CD4-positive, CD25-positive, alpha-beta regulatory T cell (primary cell): ENCODE measurements around the gene SLC35E3. TPM values are rescaled to one million over a fixed set of nuclear protein-coding genes. Genes with fewer than 3 reads are reported as not detected.

Experiments used
- ATAC-seq, 2 donors: fragments of 150-1000 bp; cut with Tn5 transposase; one replicate each; pipeline ENCODE4 v1.10.0; 2021; ENCODE audit warnings: low read depth in 2 of 2, moderate number of reproducible peaks in 2 of 2, moderate library complexity in 1 of 2
- DNase-seq, 3 donors: peaks; one replicate each; pipeline versions ENCODE4 v3.0.0 to v3.0.0-alpha.2; 2012 to 2022; ENCODE audit warnings: mixed read lengths in 1 of 3
- H3K27ac ChIP-seq: one replicate; pipeline ENCODE4 v1.7.0; 2013; ENCODE audit warnings: mild to moderate bottlenecking, low read length; ENCODE audit not compliant: insufficient read depth, poor library complexity, severe bottlenecking
- H3K27me3 ChIP-seq: one replicate; pipeline ENCODE4 v1.7.0; 2013; ENCODE audit warnings: low read length; ENCODE audit not compliant: control insufficient read depth, insufficient read depth
- H3K36me3 ChIP-seq: one replicate; pipeline ENCODE4 v1.7.0; 2013; ENCODE audit warnings: mild to moderate bottlenecking, low read length, moderate library complexity; ENCODE audit not compliant: control insufficient read depth, insufficient read depth
- H3K4me1 ChIP-seq: 2 replicates; pipeline ENCODE4 v1.7.0; 2013; ENCODE audit warnings: mild to moderate bottlenecking, low read length; ENCODE audit not compliant: insufficient read depth, control insufficient read depth, poor library complexity, severe bottlenecking
- H3K4me3 ChIP-seq: one replicate; pipeline ENCODE4 v1.7.0; 2013; ENCODE audit warnings: low read depth, mild to moderate bottlenecking, low read length, moderate library complexity
- H3K9me3 ChIP-seq, 2 experiments: 1 replicate in 1 of 2; 2 replicates in 1 of 2; pipeline ENCODE4 v1.7.0; 2013; ENCODE audit warnings: low read length in 2 of 2, mild to moderate bottlenecking in 1 of 2, moderate library complexity in 1 of 2; ENCODE audit not compliant: control insufficient read depth in 2 of 2
- H3K27ac Mint-ChIP-seq, 3 donors: one replicate each; pipeline ENCODE4 v1.8.0; 2020 to 2022; ENCODE audit warnings: mild to moderate bottlenecking in 3 of 3, mixed read lengths in 3 of 3, moderate library complexity in 2 of 3
- H3K27me3 Mint-ChIP-seq: one replicate; pipeline ENCODE4 v1.8.0; 2022; ENCODE audit warnings: mild to moderate bottlenecking, mixed read lengths
- H3K36me3 Mint-ChIP-seq: one replicate; pipeline ENCODE4 v1.8.0; 2020; ENCODE audit warnings: mixed read lengths
- H3K4me1 Mint-ChIP-seq, 4 donors: one replicate each; pipeline ENCODE4 v1.8.0; 2020 to 2022; ENCODE audit warnings: mixed read lengths in 4 of 4, mild to moderate bottlenecking in 1 of 4
- H3K4me3 Mint-ChIP-seq, 4 donors: one replicate each; pipeline ENCODE4 v1.8.0; 2020 to 2022; ENCODE audit warnings: mild to moderate bottlenecking in 4 of 4, mixed read lengths in 4 of 4, moderate library complexity in 3 of 4
- H3K9me3 Mint-ChIP-seq, 7 donors: one replicate each; pipeline ENCODE4 v1.8.0; 2020 to 2022; ENCODE audit warnings: mixed read lengths in 7 of 7, mild to moderate bottlenecking in 3 of 7, moderate library complexity in 2 of 7
- polyA plus RNA-seq, 4 donors: library from polyadenylated mRNA; unstranded; fragments of 300-500 nt; fragmentation: Illumina TruSeq; gene quantifications; one replicate each; pipeline ENCODE4 v1.2.3, GENCODE V29; 2021
- total RNA-seq: library from RNA; stranded (reverse); gene quantifications from one replicate; pipeline ENCODE4 v1.2.3, GENCODE V29; 2022

SLC35E3 gene
- total and polyA plus RNA-seq, 5 donors from 2014 or later: 12.1 to 20.2 (median 14.5) TPM

DNA sequence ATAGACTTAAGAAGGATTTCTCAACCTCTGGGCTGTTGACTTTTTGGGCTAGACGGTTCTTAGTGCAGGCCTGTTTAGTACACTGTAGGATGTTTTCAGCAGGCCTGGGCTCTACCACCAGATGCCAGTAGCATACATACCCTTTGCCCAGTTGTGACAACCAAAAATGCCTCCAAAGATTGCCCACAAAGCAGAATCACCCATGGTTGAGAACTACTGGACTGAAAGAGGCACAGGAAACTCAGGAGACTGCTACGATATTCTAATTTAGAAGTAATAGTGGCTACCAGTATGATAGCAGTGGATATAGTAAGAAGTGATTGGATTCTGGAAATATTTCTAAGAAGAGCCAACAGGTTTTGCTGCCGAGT lies 15.5 kb downstream of the SLC35E3 start:
- ATAC-seq: no peak
- peak overlapping the region in 1 of 3 donors; percentile 86 for H3K27ac Mint-ChIP-seq

DNA sequence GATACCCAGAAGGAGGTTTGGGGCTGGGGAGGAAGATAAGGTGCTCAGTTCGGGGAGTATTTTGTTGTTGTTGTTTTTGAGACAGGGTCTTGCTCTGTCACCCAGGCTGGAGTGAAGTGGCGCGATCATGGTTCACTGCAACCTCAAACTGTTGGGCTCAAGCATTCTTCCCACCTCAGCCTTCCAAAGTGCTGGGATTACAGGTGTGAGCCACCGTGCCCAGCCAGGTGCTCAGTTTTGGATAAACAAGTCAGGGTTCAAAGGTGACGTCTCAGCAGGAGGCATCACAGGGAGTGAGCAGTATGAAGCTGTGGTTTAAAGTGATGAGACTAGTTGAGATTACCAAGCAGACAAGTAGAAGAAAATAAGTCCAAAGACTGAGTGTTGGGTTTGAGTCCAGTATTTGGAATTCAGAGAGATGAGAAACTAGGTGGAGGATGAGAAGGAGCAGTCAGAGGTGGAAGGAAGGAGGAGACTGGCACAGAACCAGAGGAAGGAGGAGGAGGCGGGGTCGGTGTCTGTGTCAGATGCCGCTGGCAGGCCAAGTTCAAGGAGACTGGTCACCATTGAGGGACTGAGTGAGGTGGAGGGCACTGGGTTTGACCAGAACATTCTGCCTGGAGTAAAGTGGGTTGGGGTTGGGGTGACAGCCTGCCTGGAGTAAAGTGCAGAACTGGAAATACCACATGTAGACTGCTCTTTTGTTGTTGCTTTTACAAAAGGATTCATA lies 16.1 kb downstream of the SLC35E3 start:
- H3K27ac ChIP-seq: no peak overlapping the region
- H3K4me3 Mint-ChIP-seq: no peak overlapping the region
- peaks cover 44% of the 10 kb centered on the region for H3K36me3 Mint-ChIP-seq
- H3K27ac Mint-ChIP-seq: peak overlapping the region; percentile 7 to 86 (median 58)
- peaks cover 0 to 4% (median under 1%) of the 10 kb centered on the region in 4 donors for H3K4me1 Mint-ChIP-seq
- H3K4me3 ChIP-seq: no peak overlapping the region
- no peaks in the 10 kb centered on the region for H3K4me1 ChIP-seq
- H3K9me3 Mint-ChIP-seq: no peaks in the 10 kb centered on the region
- no peaks in the 10 kb centered on the region for H3K9me3 ChIP-seq
- H3K36me3 ChIP-seq: peaks cover 35% of the 10 kb centered on the region
- H3K27me3 Mint-ChIP-seq: no peaks in the 10 kb centered on the region
- no peaks in the 10 kb centered on the region for H3K27me3 ChIP-seq
- DNase-seq (no peak), ATAC-seq (no peak)

More for the DNA sequence above, 15.5 kb downstream of the SLC35E3 start:
- H3K36me3 ChIP-seq: peaks cover 30% of the 10 kb centered on the region
- no peak for DNase-seq
- no peaks in the 10 kb centered on the region for H3K27me3 ChIP-seq
- no peak overlapping the region for H3K27ac ChIP-seq
- Mint-ChIP-seq H3K9me3 (no peaks in the 10 kb centered on the region), H3K4me1 (peaks cover 0 to 4% (median under 1%) of the 10 kb centered on the region in 4 donors), H3K4me3 (no peak overlapping the region), H3K36me3 (peaks cover 42% of the 10 kb centered on the region), H3K27me3 (no peaks in the 10 kb centered on the region)
- H3K4me1 ChIP-seq: no peaks in the 10 kb centered on the region
- no peak overlapping the region for H3K4me3 ChIP-seq
- no peaks in the 10 kb centered on the region for H3K9me3 ChIP-seq

DNA sequence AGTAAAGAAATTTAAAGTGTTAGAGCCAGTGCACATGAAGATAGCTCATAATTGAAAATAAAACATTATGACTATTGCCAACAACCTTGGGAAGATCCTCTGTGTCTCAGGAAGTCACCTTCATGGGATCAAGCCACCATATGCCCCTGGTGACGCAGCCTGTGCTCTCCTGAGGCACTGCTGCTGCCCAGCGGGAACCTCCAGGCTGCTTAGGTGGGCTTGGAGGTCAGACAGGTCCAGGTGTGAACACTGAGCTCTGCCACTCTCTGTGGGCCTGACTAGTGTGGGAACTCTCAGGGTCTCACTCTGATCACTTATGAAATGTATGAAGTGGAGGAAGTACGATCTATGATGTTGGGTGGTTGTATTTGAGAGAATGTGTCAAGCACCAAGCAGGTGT lies 16.7 kb downstream of the SLC35E3 start:
- H3K9me3 ChIP-seq: no peaks in the 10 kb centered on the region
- H3K36me3 Mint-ChIP-seq: peaks cover 39% of the 10 kb centered on the region
- no peak for ATAC-seq
- no peak overlapping the region for H3K4me3 Mint-ChIP-seq
- no peaks in the 10 kb centered on the region for H3K9me3 Mint-ChIP-seq
- H3K36me3 ChIP-seq: peaks cover 35% of the 10 kb centered on the region
- no peak overlapping the region for H3K27ac ChIP-seq
- no peaks in the 10 kb centered on the region for H3K4me1 ChIP-seq
- H3K4me3 ChIP-seq: no peak overlapping the region
- H3K27me3 ChIP-seq: no peaks in the 10 kb centered on the region
- H3K27me3 Mint-ChIP-seq: no peaks in the 10 kb centered on the region
- DNase-seq: no peak
- peaks cover 0 to 4% (median under 1%) of the 10 kb centered on the region in 4 donors for H3K4me1 Mint-ChIP-seq
- peak overlapping the region in 2 of 3 donors; percentile 24 to 86 for H3K27ac Mint-ChIP-seq

DNA sequence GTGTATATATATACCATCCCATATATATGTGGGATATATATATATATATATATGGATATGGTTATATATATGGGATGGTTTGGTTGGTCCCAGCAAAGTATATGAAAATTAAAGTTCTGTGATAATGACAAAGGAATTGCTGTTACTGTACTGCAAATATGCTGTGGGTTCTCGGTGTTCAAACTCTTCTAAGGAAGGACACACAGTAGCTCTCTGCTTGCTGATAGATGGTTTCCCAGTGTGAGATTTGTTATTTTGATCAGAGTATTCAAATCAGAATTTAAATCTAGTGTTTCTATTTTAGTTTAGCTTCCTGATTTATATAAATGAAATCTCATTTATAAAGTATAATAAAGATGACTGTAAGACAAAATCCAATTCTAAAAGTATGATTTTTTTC lies 19.7 kb downstream of the SLC35E3 start:
- no peak overlapping the region for H3K27ac ChIP-seq
- Mint-ChIP-seq H3K4me1 (peaks cover 0 to 9% (median 8%) of the 10 kb centered on the region in 4 donors), H3K4me3 (no peak overlapping the region), H3K27ac (no peak overlapping the region), H3K36me3 (peaks cover 28% of the 10 kb centered on the region), H3K27me3 (no peaks in the 10 kb centered on the region), H3K9me3 (peaks cover 0 to 2% (median 0%) of the 10 kb centered on the region in 7 donors)
- H3K4me3 ChIP-seq: no peak overlapping the region
- peaks cover 22% of the 10 kb centered on the region for H3K36me3 ChIP-seq
- no peaks in the 10 kb centered on the region for H3K4me1 ChIP-seq
- no peak for DNase-seq
- H3K27me3 ChIP-seq: no peaks in the 10 kb centered on the region
- H3K9me3 ChIP-seq: no peaks in the 10 kb centered on the region
- no peak for ATAC-seq

DNA sequence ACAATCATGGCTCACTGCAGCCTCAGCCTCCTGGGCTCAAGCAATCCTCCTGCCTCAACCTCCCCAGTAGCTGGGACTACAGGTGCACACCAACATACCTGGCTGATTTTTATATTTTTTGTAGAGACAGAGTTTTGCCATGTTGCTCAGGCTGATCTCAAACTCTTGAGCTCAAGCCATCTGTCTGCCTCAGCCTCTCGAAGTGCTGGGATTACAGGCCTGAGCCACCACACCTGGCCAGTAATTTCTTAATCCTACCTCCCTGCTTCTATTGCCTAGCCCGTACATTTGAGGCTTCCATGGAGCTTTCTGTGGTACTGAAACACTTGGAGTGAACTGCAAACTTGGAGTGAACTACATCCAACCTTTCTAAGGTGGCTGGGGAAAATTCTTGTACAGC lies 20.7 kb downstream of the SLC35E3 start:
- Histone ChIP-seq H3K36me3 (peaks cover 15% of the 10 kb centered on the region), H3K9me3 (no peaks in the 10 kb centered on the region), H3K4me1 (no peaks in the 10 kb centered on the region), H3K4me3 (no peak overlapping the region), H3K27me3 (no peaks in the 10 kb centered on the region), H3K27ac (no peak overlapping the region)
- ATAC-seq: no peak
- H3K9me3 Mint-ChIP-seq: peaks cover 0 to 2% (median 0%) of the 10 kb centered on the region in 7 donors
- peaks cover 25% of the 10 kb centered on the region for H3K36me3 Mint-ChIP-seq
- H3K4me3 Mint-ChIP-seq: no peak overlapping the region
- DNase-seq: no peak
- no peak overlapping the region for H3K27ac Mint-ChIP-seq
- H3K4me1 Mint-ChIP-seq: peaks cover 0 to 11% (median 9%) of the 10 kb centered on the region in 4 donors
- no peaks in the 10 kb centered on the region for H3K27me3 Mint-ChIP-seq

DNA sequence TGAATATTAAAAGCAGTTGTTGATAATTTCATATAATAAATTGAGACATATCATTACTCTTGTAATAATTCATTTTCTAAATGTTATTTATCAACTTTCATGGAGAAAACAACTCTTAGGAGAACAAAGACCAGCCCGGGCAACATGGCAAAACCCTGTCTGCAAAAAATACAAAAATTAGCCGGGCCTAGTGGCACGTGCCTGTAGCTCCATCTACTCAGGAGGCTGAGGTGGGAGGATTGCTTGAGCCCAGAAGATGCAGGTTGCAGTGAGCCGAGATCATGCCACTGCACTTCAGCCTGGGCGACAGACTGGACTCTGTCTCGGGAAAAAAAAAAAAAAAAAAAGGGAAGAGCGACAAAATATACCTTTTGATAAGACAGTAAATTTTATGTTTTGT lies 21.2 kb downstream of the SLC35E3 start:
- Mint-ChIP-seq H3K27me3 (no peaks in the 10 kb centered on the region), H3K4me3 (no peak overlapping the region), H3K4me1 (peaks cover 0 to 11% (median 9%) of the 10 kb centered on the region in 4 donors), H3K27ac (no peak overlapping the region), H3K36me3 (peaks cover 20% of the 10 kb centered on the region), H3K9me3 (peaks cover 0 to 2% (median 0%) of the 10 kb centered on the region in 7 donors)
- ATAC-seq: no peak
- no peaks in the 10 kb centered on the region for H3K27me3 ChIP-seq
- H3K4me1 ChIP-seq: no peaks in the 10 kb centered on the region
- no peak for DNase-seq
- peaks cover 14% of the 10 kb centered on the region for H3K36me3 ChIP-seq
- no peak overlapping the region for H3K4me3 ChIP-seq
- no peak overlapping the region for H3K27ac ChIP-seq
- no peaks in the 10 kb centered on the region for H3K9me3 ChIP-seq

DNA sequence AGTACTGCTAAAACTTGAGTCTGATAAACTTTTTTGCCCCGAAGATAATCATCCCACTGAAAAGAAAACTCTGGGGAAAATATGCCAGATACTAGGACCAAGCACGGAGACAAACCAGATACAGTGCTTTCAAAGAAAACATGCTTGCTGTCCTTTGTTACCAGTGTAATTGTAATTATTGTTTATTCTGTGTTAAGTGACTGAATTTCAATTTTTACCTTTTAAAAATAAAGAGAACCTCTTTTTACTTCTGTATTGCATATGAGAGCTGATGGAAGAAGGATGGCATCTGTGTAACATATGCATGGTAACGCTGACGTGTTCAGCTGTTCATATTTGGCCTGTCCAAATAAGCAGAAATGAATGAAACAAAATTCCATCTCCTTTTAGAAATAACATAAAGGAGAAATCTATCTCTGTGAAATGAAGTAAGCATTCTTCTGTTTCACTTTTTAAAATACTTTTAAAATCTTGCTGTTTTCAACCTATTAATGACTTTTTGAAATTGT lies 22.5 kb downstream of the SLC35E3 start:
- H3K9me3 ChIP-seq: no peaks in the 10 kb centered on the region
- no peak for DNase-seq
- no peaks in the 10 kb centered on the region for H3K27me3 ChIP-seq
- peaks cover 6% of the 10 kb centered on the region for H3K4me1 ChIP-seq
- Mint-ChIP-seq H3K9me3 (peaks cover 0 to 3% (median 0%) of the 10 kb centered on the region in 7 donors), H3K27ac (peak overlapping the region in 1 of 3 donors; percentile 8), H3K4me1 (peaks cover 5 to 23% (median 20%) of the 10 kb centered on the region in 4 donors), H3K36me3 (peaks cover 18% of the 10 kb centered on the region), H3K27me3 (no peaks in the 10 kb centered on the region), H3K4me3 (no peak overlapping the region)
- H3K4me3 ChIP-seq: no peak overlapping the region
- ATAC-seq: no peak
- H3K27ac ChIP-seq: no peak overlapping the region
- H3K36me3 ChIP-seq: peaks cover 9% of the 10 kb centered on the region

DNA sequence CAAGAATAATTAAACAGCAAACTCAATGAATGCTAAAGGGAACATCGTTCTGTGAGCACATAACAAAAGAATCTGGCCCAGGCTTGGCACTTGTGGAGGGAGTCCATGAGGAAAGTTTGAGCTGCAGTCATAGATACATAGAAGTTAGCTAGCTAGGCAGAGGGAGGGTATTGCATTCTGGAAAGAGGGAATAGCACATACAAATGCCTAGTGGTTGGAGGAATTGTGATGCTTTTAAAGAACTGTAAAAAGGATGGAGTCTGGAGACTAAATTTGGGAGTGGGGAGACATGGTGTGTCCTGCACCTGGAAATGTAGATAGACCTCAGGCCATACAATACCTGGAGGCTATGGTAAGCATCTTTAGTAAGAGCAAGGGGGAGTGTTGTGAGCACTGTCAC lies 24.0 kb downstream of the SLC35E3 start:
- H3K9me3 Mint-ChIP-seq: peaks cover 0 to 3% (median 0%) of the 10 kb centered on the region in 7 donors
- Histone ChIP-seq H3K27ac (no peak overlapping the region), H3K9me3 (no peaks in the 10 kb centered on the region), H3K4me1 (peaks cover 6% of the 10 kb centered on the region), H3K4me3 (no peak overlapping the region), H3K36me3 (peaks cover 5% of the 10 kb centered on the region), H3K27me3 (no peaks in the 10 kb centered on the region)
- H3K4me3 Mint-ChIP-seq: no peak overlapping the region
- no peaks in the 10 kb centered on the region for H3K27me3 Mint-ChIP-seq
- no peak for ATAC-seq
- peak overlapping the region in 2 of 3 donors; percentile 43 to 80 for H3K27ac Mint-ChIP-seq
- peaks cover 7% of the 10 kb centered on the region for H3K36me3 Mint-ChIP-seq
- no peak for DNase-seq
- peaks cover 5 to 27% (median 25%) of the 10 kb centered on the region in 4 donors for H3K4me1 Mint-ChIP-seq
